ENCODE measurements around the gene IFI27L1.

Gene IFI27L1

DNA sequence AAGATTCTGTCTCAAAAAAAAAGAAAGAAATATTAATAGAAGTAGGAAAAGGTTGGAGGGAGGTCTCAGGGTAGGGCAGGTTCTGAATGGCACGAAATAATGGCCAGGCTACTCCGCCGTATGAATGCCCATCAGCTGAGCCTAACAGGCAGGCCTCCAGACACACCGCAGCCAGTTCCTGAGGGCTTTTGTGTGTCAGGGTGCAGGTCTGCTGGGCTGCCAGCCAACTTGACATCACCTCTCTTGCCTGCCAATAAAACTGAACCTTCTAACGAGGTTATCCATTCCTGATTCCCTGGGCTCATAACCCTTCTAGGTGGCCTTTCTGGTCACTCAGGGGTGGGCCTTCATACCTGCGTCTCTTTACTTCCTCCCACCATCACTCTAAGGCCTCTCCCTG, 32.4 kb downstream of the IFI27L1 start:
- DNase-seq (ENCODE audit: low read depth), result no peak
- TF ChIP-seq, protein P1, sequence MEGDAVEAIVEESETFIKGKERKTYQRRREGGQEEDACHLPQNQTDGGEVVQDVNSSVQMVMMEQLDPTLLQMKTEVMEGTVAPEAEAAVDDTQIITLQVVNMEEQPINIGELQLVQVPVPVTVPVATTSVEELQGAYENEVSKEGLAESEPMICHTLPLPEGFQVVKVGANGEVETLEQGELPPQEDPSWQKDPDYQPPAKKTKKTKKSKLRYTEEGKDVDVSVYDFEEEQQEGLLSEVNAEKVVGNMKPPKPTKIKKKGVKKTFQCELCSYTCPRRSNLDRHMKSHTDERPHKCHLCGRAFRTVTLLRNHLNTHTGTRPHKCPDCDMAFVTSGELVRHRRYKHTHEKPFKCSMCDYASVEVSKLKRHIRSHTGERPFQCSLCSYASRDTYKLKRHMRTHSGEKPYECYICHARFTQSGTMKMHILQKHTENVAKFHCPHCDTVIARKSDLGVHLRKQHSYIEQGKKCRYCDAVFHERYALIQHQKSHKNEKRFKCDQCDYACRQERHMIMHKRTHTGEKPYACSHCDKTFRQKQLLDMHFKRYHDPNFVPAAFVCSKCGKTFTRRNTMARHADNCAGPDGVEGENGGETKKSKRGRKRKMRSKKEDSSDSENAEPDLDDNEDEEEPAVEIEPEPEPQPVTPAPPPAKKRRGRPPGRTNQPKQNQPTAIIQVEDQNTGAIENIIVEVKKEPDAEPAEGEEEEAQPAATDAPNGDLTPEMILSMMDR (IDR thresholded peaks at IDR 0.05; ENCODE audit: control insufficient read depth, extremely low read depth, insufficient read depth), result no peak
- H3K4me3 ChIP-seq (ENCODE audit: low read depth, low read length), result no peak overlapping the region

DNA sequence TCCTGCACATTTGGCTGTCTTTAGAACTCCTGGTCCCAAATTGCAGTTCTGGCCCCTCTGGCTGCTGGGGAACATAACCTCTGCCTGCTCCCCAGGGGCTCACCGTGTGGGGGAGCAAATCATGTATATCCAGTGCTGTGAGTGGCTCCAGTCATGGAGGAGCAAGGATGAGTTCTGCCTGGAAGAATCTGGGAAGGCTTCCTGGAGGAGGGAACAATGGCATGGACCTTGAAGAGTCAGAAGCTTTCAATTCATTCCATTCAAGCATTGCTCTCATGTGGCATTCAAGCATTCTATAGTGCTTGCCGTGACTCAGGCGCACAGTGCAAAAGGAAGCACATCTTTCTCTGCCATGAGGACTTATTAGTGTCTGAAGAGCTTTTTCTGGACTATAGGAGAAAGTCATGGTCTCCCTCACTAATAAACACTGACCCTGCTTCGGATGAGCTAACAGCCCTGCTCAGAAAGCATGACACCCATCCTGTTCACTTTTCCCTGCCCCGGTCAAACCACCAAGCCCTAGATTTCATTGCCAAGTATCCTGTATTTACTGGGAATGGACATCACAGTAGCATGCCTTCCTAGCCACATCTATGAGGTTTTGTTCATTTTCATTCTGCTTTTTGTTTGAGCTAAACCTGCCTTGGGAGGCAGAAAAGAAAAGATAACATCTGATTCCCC, 32.9 kb downstream of the IFI27L1 start:
- H3K4me3 ChIP-seq (ENCODE audit: low read depth, low read length), result no peak overlapping the region
- TF ChIP-seq, protein P1 (IDR thresholded peaks at IDR 0.05; ENCODE audit: control insufficient read depth, extremely low read depth, insufficient read depth), result no peak
- no peak for DNase-seq (ENCODE audit: low read depth)

DNA sequence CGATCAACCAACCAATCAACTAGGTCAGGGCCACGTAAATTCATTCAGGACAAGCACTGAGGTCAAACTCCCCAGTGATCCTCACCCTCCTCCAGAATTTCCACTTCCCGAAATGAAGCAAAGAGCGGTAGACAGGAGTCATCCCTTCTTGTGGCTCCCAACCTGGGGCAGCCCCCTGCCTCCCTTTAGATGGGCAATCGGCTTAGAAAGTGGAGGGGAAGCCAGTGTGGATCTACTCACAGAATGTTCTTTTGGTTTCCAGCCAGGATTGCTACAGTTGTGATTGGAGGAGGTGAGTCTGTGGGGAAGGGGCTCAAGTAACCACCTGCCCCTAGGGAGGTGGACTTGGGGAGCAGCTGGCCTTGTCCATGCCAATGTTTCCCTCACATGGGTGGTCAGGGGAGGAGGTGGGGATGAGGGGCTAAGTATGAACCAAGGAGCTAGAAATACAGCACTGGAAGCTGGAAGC, 33.5 kb downstream of the IFI27L1 start:
- TF ChIP-seq, protein P1 (IDR thresholded peaks at IDR 0.05; ENCODE audit: control insufficient read depth, extremely low read depth, insufficient read depth), result no peak
- no peak overlapping the region for H3K4me3 ChIP-seq (ENCODE audit: low read depth, low read length)
- no peak for DNase-seq (ENCODE audit: low read depth)

DNA sequence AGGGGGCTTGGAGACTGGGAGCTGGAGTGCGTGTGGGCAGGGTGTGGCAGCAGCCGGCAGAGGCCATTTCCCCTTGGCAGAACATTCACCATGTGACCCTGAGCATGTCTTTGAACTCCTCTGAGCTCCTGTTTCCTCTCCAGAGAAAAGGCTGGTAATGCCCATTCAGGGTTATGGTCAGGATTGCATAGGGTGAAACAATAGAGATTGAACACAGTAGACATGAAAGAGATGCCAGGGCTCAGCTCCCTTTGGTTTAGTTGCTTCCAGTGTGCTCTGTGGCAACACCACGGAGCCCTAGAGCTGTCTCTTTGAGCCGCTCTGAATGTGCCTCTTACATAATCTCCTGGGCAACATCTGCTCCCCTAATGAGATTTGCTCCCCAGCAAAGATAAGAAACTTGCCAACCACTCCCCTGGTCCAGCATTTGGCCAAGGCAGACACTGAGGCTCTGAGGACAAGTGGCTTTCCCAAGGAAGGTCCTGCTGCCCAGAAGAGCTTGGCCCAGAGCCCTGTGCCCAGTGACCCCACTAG, 34.0 kb downstream of the IFI27L1 start:
- TF ChIP-seq, protein P1 (IDR thresholded peaks at IDR 0.05; ENCODE audit: control insufficient read depth, extremely low read depth, insufficient read depth), result no peak
- no peak overlapping the region for H3K4me3 ChIP-seq (ENCODE audit: low read depth, low read length)
- no peak for DNase-seq (ENCODE audit: low read depth)

DNA sequence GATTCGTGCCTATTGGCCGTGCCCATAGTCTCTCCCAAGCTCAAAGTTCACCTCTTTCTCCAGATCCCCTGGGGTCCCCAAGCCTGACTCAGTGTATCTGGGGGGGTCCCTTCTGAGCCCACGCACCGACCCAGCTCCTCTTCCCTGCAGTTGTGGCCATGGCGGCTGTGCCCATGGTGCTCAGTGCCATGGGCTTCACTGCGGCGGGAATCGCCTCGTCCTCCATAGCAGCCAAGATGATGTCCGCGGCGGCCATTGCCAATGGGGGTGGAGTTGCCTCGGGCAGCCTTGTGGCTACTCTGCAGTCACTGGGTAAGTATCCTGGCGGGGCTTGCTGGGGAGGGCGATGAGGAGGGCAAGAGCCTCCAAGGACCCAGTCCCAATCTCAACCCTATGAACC, 34.5 kb downstream of the IFI27L1 start:
- TF ChIP-seq, protein P1 (IDR thresholded peaks at IDR 0.05; ENCODE audit: control insufficient read depth, extremely low read depth, insufficient read depth), result no peak
- no peak for DNase-seq (ENCODE audit: low read depth)

DNA sequence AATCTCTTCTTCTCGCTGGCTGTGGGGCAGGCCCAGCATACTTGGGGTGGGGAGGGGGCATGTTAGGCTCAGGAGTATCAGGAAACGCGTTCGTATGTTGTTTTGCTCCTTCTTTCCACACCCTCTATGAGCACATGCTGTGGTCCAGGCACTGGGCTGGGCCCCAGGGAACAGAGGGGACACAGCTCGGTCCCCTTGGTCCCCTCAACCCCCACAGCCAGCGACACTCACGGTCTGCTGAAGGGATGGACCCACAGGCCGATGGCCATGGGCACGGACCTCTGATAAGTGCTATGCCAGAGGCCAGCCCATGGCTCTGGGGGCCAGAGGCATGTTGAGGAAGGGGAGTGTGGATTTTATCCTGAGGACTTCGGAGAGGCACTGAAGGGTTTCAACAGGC, 35.6 kb downstream of the IFI27L1 start:
- TF ChIP-seq, protein P1 (IDR thresholded peaks at IDR 0.05; ENCODE audit: control insufficient read depth, extremely low read depth, insufficient read depth), result no peak
- no peak overlapping the region for H3K4me3 ChIP-seq (ENCODE audit: low read depth, low read length)
- no peak for DNase-seq (ENCODE audit: low read depth)

More for the DNA sequence above, 34.5 kb downstream of the IFI27L1 start:
- no peak overlapping the region for H3K4me3 ChIP-seq (ENCODE audit: low read depth, low read length)

DNA sequence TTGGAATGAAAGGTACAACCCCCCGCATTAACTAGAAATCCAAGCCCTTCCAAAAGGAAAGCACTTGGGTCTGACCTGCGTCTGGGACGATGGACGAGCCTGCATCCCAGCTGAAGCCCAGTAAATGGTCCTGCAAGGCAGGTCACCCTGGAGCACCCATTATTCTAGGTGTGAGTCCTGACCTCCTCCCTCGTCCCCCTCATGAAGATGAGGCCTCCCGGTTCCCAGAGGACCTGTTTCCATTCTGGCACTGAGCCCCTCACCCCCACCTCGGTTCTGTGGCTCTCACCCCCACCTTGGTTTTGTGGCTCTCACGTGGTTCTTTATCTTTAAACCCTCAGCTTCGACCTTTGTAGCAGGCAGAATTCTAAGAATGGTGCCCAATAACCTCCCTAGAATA, 36.7 kb downstream of the IFI27L1 start:
- TF ChIP-seq, protein P1 (IDR thresholded peaks at IDR 0.05; ENCODE audit: control insufficient read depth, extremely low read depth, insufficient read depth), result no peak
- no peak for DNase-seq (ENCODE audit: low read depth)
- no peak overlapping the region for H3K4me3 ChIP-seq (ENCODE audit: low read depth, low read length)

All from LNCaP clone FGC (cell line).